Measurements from ENCODE around the gene ANK3. TPM values are rescaled to one million over a fixed set of nuclear protein-coding genes. Genes with fewer than 3 reads are reported as not detected.

Gene ANK3
- total RNA-seq, 1 experiment from 2014 or later = 6.7 TPM

GRCh38 chr10:60189861-60190475, 199.7 kb downstream of the ANK3 start:
- POLR2A ChIA-PET = interaction anchor here (0.6 kb wide), 1 partner anchor 454 kb away, joined by 3 read pairs; no protein-coding TSS in a partner anchor

GRCh38 chr10:60188548-60188947, 201.1 kb downstream of the ANK3 start:
- ChIA-PET POLR2A (interaction anchor here (0.6 kb wide), 1 partner anchor 35 kb away, joined by 5 read pairs; no protein-coding TSS in a partner anchor), CTCF (interaction anchor here (1.5 to 2.1 kb wide), 3 partner anchors 16 to 245 kb away, joined by 3 to 12 read pairs (median 7); no protein-coding TSS in a partner anchor)
- no peaks in the 10 kb centered on the region for H3K36me3 Mint-ChIP-seq (ENCODE audit: insufficient read depth, unreplicated experiment)
- intact Hi-C loops (cut with micrococcal nuclease) = no loop called here
- H3K4me1 Mint-ChIP-seq (ENCODE audit: insufficient read depth, unreplicated experiment) = no peaks in the 10 kb centered on the region
- no peaks in the 10 kb centered on the region for H3K27me3 Mint-ChIP-seq (ENCODE audit: insufficient read depth, unreplicated experiment)
- BruUV-seq (replicated peaks) = no TSS peak
- no peak overlapping the region for H3K27ac Mint-ChIP-seq (ENCODE audit: low read depth, unreplicated experiment)
- H3K9me3 Mint-ChIP-seq (ENCODE audit: unreplicated experiment) = peaks cover 8% of the 10 kb centered on the region
- no peak for TF ChIP-seq CTCF (IDR thresholded peaks at IDR 0.05; ENCODE audit: unreplicated experiment)
- no peak overlapping the region for H3K4me3 Mint-ChIP-seq (ENCODE audit: unreplicated experiment)
- no peak for DNase-seq (ENCODE audit: unreplicated experiment)

More at GRCh38 chr10:60189861-60190475, 199.7 kb downstream of the ANK3 start:
- no TSS peak for BruUV-seq (replicated peaks)
- Mint-ChIP-seq H3K9me3 (ENCODE audit: unreplicated experiment) (peaks cover 8% of the 10 kb centered on the region), H3K27ac (ENCODE audit: low read depth, unreplicated experiment) (no peak overlapping the region), H3K36me3 (ENCODE audit: insufficient read depth, unreplicated experiment) (no peaks in the 10 kb centered on the region), H3K4me1 (ENCODE audit: insufficient read depth, unreplicated experiment) (no peaks in the 10 kb centered on the region), H3K4me3 (ENCODE audit: unreplicated experiment) (no peak overlapping the region), H3K27me3 (ENCODE audit: insufficient read depth, unreplicated experiment) (no peaks in the 10 kb centered on the region)
- CTCF ChIA-PET = interaction anchor here (0.5 to 2.1 kb wide), 4 partner anchors 14 to 171 kb away, joined by 3 to 12 read pairs (median 4); no protein-coding TSS in a partner anchor
- TF ChIP-seq CTCF (IDR thresholded peaks at IDR 0.05; ENCODE audit: unreplicated experiment) = no peak
- no peak for DNase-seq (ENCODE audit: unreplicated experiment)
- intact Hi-C loops (cut with micrococcal nuclease) = no loop called here

GRCh38 chr10:60187691-60188090, 202.0 kb downstream of the ANK3 start:
- no peak for TF ChIP-seq CTCF (IDR thresholded peaks at IDR 0.05; ENCODE audit: unreplicated experiment)
- DNase-seq (ENCODE audit: unreplicated experiment) = no peak
- BruUV-seq (replicated peaks) = no TSS peak
- intact Hi-C loops (cut with micrococcal nuclease) = no loop called here
- H3K4me3 Mint-ChIP-seq (ENCODE audit: unreplicated experiment) = no peak overlapping the region
- H3K27me3 Mint-ChIP-seq (ENCODE audit: insufficient read depth, unreplicated experiment) = no peaks in the 10 kb centered on the region
- no peaks in the 10 kb centered on the region for H3K36me3 Mint-ChIP-seq (ENCODE audit: insufficient read depth, unreplicated experiment)
- ChIA-PET CTCF (interaction anchor here (1.7 kb wide), 1 partner anchor 20 kb away, joined by 7 read pairs; no protein-coding TSS in a partner anchor), POLR2A (interaction anchor here (0.6 to 0.7 kb wide), 2 partner anchors 36 to 49 kb away, joined by 3 to 5 read pairs; no protein-coding TSS in a partner anchor)
- H3K4me1 Mint-ChIP-seq (ENCODE audit: insufficient read depth, unreplicated experiment) = no peaks in the 10 kb centered on the region
- H3K27ac Mint-ChIP-seq (ENCODE audit: low read depth, unreplicated experiment) = no peak overlapping the region
- peaks cover 8% of the 10 kb centered on the region for H3K9me3 Mint-ChIP-seq (ENCODE audit: unreplicated experiment)

GRCh38 chr10:60186315-60187071, 203.2 kb downstream of the ANK3 start:
- Mint-ChIP-seq H3K27me3 (ENCODE audit: insufficient read depth, unreplicated experiment) (no peaks in the 10 kb centered on the region), H3K4me1 (ENCODE audit: insufficient read depth, unreplicated experiment) (no peaks in the 10 kb centered on the region), H3K27ac (ENCODE audit: low read depth, unreplicated experiment) (no peak overlapping the region), H3K4me3 (ENCODE audit: unreplicated experiment) (no peak overlapping the region), H3K9me3 (ENCODE audit: unreplicated experiment) (peaks cover 8% of the 10 kb centered on the region), H3K36me3 (ENCODE audit: insufficient read depth, unreplicated experiment) (no peaks in the 10 kb centered on the region)
- ChIA-PET POLR2A (no interaction called here), CTCF (interaction anchor here (0.6 kb wide), 2 partner anchors 17 to 1232 kb away, joined by 3 to 4 read pairs; no protein-coding TSS in a partner anchor)
- BruUV-seq (replicated peaks) = no TSS peak
- no peak for DNase-seq (ENCODE audit: unreplicated experiment)
- no peak for TF ChIP-seq CTCF (IDR thresholded peaks at IDR 0.05; ENCODE audit: unreplicated experiment)
- intact Hi-C loops (cut with micrococcal nuclease) = no loop called here

Data from MCF 10A (cell line).